HL-60 (cell line): Measurements from ENCODE around the gene ZNF618.

ENCODE experiments used
- CTCF ChIP-seq: IDR thresholded peaks from one replicate; pipeline ENCODE4 v1.5.1; 2011; ENCODE audit warnings: low read length, control low read depth, inconsistent platforms; ENCODE audit not compliant: insufficient read depth
- POLR2AphosphoS5 ChIP-seq: IDR thresholded peaks from 2 replicates; pipeline ENCODE4 v1.6.1; 2012; ENCODE audit warnings: low read depth

DNA sequence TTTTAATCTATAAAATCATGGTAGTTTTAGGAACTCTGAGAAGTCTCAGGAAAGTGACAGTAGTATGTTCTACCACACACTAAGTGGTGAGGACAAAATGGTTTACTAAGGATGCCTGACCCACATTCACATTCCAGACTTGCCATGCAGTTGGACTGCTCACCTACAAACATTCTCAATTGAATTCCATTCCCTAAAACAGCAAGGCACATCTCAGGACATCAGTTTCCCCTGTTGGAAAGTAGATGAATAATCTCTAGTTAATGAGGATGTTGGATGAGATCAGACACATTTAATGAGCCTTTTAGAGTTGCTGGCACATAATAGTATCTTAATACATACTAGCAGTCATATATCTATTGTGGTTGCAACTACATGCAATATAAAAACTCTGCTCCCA, 76.6 kb downstream of the ZNF618 start:
- TF ChIP-seq POLR2AphosphoS5: no peak
- TF ChIP-seq CTCF: no peak
